ENCODE results near the gene CD52.

The CD52 gene

GRCh38 chr1:26318338-26319064, 743 bp downstream of the CD52 start:
- TF ChIP-seq CTCF (IDR thresholded peaks at IDR 0.05; ENCODE audit: borderline replicate concordance, insufficient read depth, low read depth, low read length): no peak
- H3K4me3 ChIP-seq (ENCODE audit: low read depth, low read length): peak overlapping the region; percentile 69

DNA sequence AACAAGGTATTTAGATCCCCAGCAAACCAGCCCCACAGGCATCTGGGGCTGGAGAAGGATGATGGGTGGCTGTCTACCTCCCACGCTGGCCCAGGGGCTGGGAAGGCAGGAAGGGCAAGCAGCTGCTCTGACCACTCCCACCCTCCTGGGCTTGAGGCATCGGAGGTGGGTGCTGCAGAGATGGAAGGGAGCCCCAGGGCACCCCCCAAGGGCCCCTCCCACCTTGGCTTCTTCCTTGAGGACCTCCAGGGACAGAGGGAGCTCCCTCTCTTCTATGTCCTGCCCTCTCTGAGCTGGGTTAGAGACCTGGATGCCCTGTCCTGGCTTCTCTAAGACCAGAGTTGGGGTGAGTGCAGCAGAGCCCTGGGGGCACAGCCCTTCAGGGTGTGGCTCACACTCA, 3.1 kb downstream of the CD52 start:
- no peak overlapping the region for H3K4me3 ChIP-seq (ENCODE audit: low read depth, low read length)
- no peak for TF ChIP-seq CTCF (IDR thresholded peaks at IDR 0.05; ENCODE audit: borderline replicate concordance, insufficient read depth, low read depth, low read length)

GRCh38 chr1:26321315-26322041, 3.7 kb downstream of the CD52 start:
- TF ChIP-seq CTCF (IDR thresholded peaks at IDR 0.05; ENCODE audit: borderline replicate concordance, insufficient read depth, low read depth, low read length): peak; percentile 89

GRCh38 chr1:26322042-26322331, 4.2 kb downstream of the CD52 start:
- no peak for TF ChIP-seq CTCF (IDR thresholded peaks at IDR 0.05; ENCODE audit: borderline replicate concordance, insufficient read depth, low read depth, low read length)
- no peak overlapping the region for H3K4me3 ChIP-seq (ENCODE audit: low read depth, low read length)

More at GRCh38 chr1:26321315-26322041, 3.7 kb downstream of the CD52 start:
- no peak overlapping the region for H3K4me3 ChIP-seq (ENCODE audit: low read depth, low read length)

DNA sequence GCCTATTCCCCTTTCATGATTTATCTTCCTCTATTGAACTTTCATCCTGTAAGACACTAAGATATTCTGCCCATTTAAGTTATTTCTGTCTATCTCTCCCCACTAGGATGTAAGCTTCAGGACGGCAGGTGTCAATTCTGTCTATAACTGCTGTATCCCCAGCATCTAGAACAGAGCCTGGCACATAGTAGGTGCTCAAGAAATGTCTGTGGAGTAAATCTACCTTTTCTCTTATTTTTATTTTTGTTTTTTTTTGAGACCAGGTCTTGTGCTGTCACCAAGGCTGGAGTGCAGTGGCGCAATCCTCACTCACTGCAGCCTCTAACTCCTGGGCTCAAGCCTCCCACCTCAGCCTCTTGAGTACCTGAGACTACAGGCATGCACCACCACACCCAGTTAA, 5.6 kb downstream of the CD52 start:
- no peak for TF ChIP-seq CTCF (IDR thresholded peaks at IDR 0.05; ENCODE audit: borderline replicate concordance, insufficient read depth, low read depth, low read length)
- no peak overlapping the region for H3K4me3 ChIP-seq (ENCODE audit: low read depth, low read length)

- no peak for TF ChIP-seq CTCF (IDR thresholded peaks at IDR 0.05; ENCODE audit: borderline replicate concordance, insufficient read depth, low read depth, low read length)
- no peak overlapping the region for H3K4me3 ChIP-seq (ENCODE audit: low read depth, low read length)
These were observed 6.8 kb downstream of the CD52 start for GRCh38 chr1:26324550-26324949.

- no peak overlapping the region for H3K4me3 ChIP-seq (ENCODE audit: low read depth, low read length)
- no peak for TF ChIP-seq CTCF (IDR thresholded peaks at IDR 0.05; ENCODE audit: borderline replicate concordance, insufficient read depth, low read depth, low read length)
These were observed 10.2 kb downstream of the CD52 start for GRCh38 chr1:26327956-26328362.
